T-helper 17 cell (primary cell): Measurements from ENCODE around the gene BMP8B. TPM values are rescaled to one million over a fixed set of nuclear protein-coding genes. Genes with fewer than 3 reads are reported as not detected.
"Not testable (repeated sequence)": the region's sequence is repeated elsewhere in the genome, so short reads cannot be mapped to it uniquely, and the experiment has no call there.

Experiments
- ATAC-seq: fragments of 150-1000 bp; cut with Tn5 transposase; 2 replicates; pipeline ENCODE4 v1.10.0; 2021; ENCODE audit warnings: mild to moderate bottlenecking, moderate library complexity
- DNase-seq, 3 donors: peaks; one replicate each; pipeline versions ENCODE4 v3.0.0 to v3.0.0-alpha.2; 2020 to 2021
- H3K9me3 ChIP-seq: one replicate; pipeline ENCODE4 v1.7.0; 2013; ENCODE audit warnings: low read length, mild to moderate bottlenecking; ENCODE audit not compliant: control insufficient read depth, poor library complexity, severe bottlenecking
- H3K27ac Mint-ChIP-seq: one replicate; pipeline ENCODE4 v1.8.0; 2022; ENCODE audit warnings: mild to moderate bottlenecking, moderate library complexity, mixed read lengths
- H3K27me3 Mint-ChIP-seq: one replicate; pipeline ENCODE4 v1.8.0; 2022; ENCODE audit warnings: mixed read lengths
- H3K36me3 Mint-ChIP-seq: one replicate; pipeline ENCODE4 v1.8.0; 2022; ENCODE audit warnings: low read depth, mixed read lengths
- H3K4me1 Mint-ChIP-seq: one replicate; pipeline ENCODE4 v1.8.0; 2022; ENCODE audit warnings: mild to moderate bottlenecking, mixed read lengths
- H3K4me3 Mint-ChIP-seq: one replicate; pipeline ENCODE4 v1.8.0; 2022; ENCODE audit warnings: mild to moderate bottlenecking, moderate library complexity, mixed read lengths
- total RNA-seq, 4 donors: library from RNA in 2 of 4; stranded (reverse) in 2 of 4; gene quantifications; one replicate each; pipeline ENCODE4 v1.2.3 and lab custom pipeline; 2022 to 2026

Gene BMP8B
- total RNA-seq, 2 donors from 2014 or later: 1.3 TPM; not detected in 1

- peaks cover 5% of the 10 kb centered on the region for H3K27me3 Mint-ChIP-seq
- H3K4me3 Mint-ChIP-seq: no peak overlapping the region
- DNase-seq (peak; percentile 51 to 60 (median 53)), ATAC-seq (peak; percentile 73)
- peaks cover 7% of the 10 kb centered on the region for H3K4me1 Mint-ChIP-seq
- H3K36me3 Mint-ChIP-seq: peaks cover 3% of the 10 kb centered on the region
- H3K27ac Mint-ChIP-seq: no peak overlapping the region
- H3K9me3 ChIP-seq: no peaks in the 10 kb centered on the region
Observed at GRCh38 chr1:39799770-39800470, 11.3 kb upstream of the BMP8B start.

GRCh38 chr1:39798859-39799769, 10.4 kb upstream of the BMP8B start:
- peaks cover 12% of the 10 kb centered on the region for H3K27me3 Mint-ChIP-seq
- not testable (repeated sequence) for H3K4me3 Mint-ChIP-seq, H3K9me3 ChIP-seq, H3K36me3 Mint-ChIP-seq, H3K4me1 Mint-ChIP-seq, H3K27ac Mint-ChIP-seq
- DNase-seq (peak in 2 of 3 donors; percentile 71 to 77), ATAC-seq (peak; percentile 64)

GRCh38 chr1:39795651-39796050, 7.0 kb upstream of the BMP8B start:
- no peaks in the 10 kb centered on the region for H3K9me3 ChIP-seq
- no peak overlapping the region for H3K4me3 Mint-ChIP-seq
- no peak for ATAC-seq
- H3K27me3 Mint-ChIP-seq: peaks cover 31% of the 10 kb centered on the region
- H3K4me1 Mint-ChIP-seq: peaks cover 7% of the 10 kb centered on the region
- DNase-seq: no peak
- H3K27ac Mint-ChIP-seq: no peak overlapping the region
- peaks cover 4% of the 10 kb centered on the region for H3K36me3 Mint-ChIP-seq

GRCh38 chr1:39791838-39792237, 3.2 kb upstream of the BMP8B start:
- no peak overlapping the region for H3K4me3 Mint-ChIP-seq
- H3K4me1 Mint-ChIP-seq: peaks cover 9% of the 10 kb centered on the region
- ATAC-seq (no peak), DNase-seq (no peak)
- H3K27me3 Mint-ChIP-seq: peaks cover 42% of the 10 kb centered on the region
- H3K9me3 ChIP-seq: no peaks in the 10 kb centered on the region
- H3K27ac Mint-ChIP-seq: no peak overlapping the region
- peaks cover 4% of the 10 kb centered on the region for H3K36me3 Mint-ChIP-seq

- peaks cover 9% of the 10 kb centered on the region for H3K4me1 Mint-ChIP-seq
- no peak for ATAC-seq
- H3K27ac Mint-ChIP-seq: no peak overlapping the region
Observed at GRCh38 chr1:39789571-39790110, 976 bp upstream of the BMP8B start.

GRCh38 chr1:39788426-39788757, 273 bp downstream of the BMP8B start:
- no peaks in the 10 kb centered on the region for H3K9me3 ChIP-seq
- peaks cover 36% of the 10 kb centered on the region for H3K27me3 Mint-ChIP-seq
- H3K4me3 Mint-ChIP-seq: no peak overlapping the region
- no peak overlapping the region for H3K27ac Mint-ChIP-seq
- peak; percentile 43 for ATAC-seq
- H3K36me3 Mint-ChIP-seq: peaks cover 4% of the 10 kb centered on the region
- no peak for DNase-seq
- H3K4me1 Mint-ChIP-seq: peaks cover 9% of the 10 kb centered on the region

More at GRCh38 chr1:39789571-39790110, 976 bp upstream of the BMP8B start:
- no peak for DNase-seq
- peaks cover 4% of the 10 kb centered on the region for H3K36me3 Mint-ChIP-seq
- peak overlapping the region; percentile 85 for H3K4me3 Mint-ChIP-seq
- no peaks in the 10 kb centered on the region for H3K9me3 ChIP-seq
- H3K27me3 Mint-ChIP-seq: peaks cover 41% of the 10 kb centered on the region

GRCh38 chr1:39787964-39788363, 701 bp downstream of the BMP8B start:
- not testable (repeated sequence) for H3K4me1 Mint-ChIP-seq, H3K36me3 Mint-ChIP-seq, H3K9me3 ChIP-seq, ATAC-seq, DNase-seq, H3K27ac Mint-ChIP-seq
- H3K4me3 Mint-ChIP-seq: peak overlapping the region; percentile 70
- H3K27me3 Mint-ChIP-seq: peaks cover 35% of the 10 kb centered on the region

GRCh38 chr1:39787468-39787867, 1.2 kb downstream of the BMP8B start:
- Mint-ChIP-seq H3K4me3 (peak overlapping the region; percentile 70), H3K4me1 (peaks cover 4% of the 10 kb centered on the region), H3K36me3 (peaks cover under 1% of the 10 kb centered on the region), H3K27me3 (peaks cover 30% of the 10 kb centered on the region), H3K27ac (no peak overlapping the region)
- ATAC-seq: no peak
- DNase-seq: no peak
- no peaks in the 10 kb centered on the region for H3K9me3 ChIP-seq

GRCh38 chr1:39787108-39787375, 1.6 kb downstream of the BMP8B start:
- Mint-ChIP-seq H3K27me3 (peaks cover 26% of the 10 kb centered on the region), H3K4me3 (peak overlapping the region; percentile 70)
- H3K36me3 Mint-ChIP-seq, H3K4me1 Mint-ChIP-seq, ATAC-seq, H3K9me3 ChIP-seq, DNase-seq, H3K27ac Mint-ChIP-seq: not testable (repeated sequence)

- DNase-seq, H3K27ac Mint-ChIP-seq, H3K4me1 Mint-ChIP-seq, ATAC-seq, H3K4me3 Mint-ChIP-seq, H3K36me3 Mint-ChIP-seq, H3K9me3 ChIP-seq: not testable (repeated sequence)
- peaks cover 26% of the 10 kb centered on the region for H3K27me3 Mint-ChIP-seq
Observed at GRCh38 chr1:39786303-39787107, 2.2 kb downstream of the BMP8B start.

- DNase-seq, H3K9me3 ChIP-seq, H3K4me3 Mint-ChIP-seq, H3K27ac Mint-ChIP-seq, H3K36me3 Mint-ChIP-seq, ATAC-seq, H3K4me1 Mint-ChIP-seq: not testable (repeated sequence)
- H3K27me3 Mint-ChIP-seq: peaks cover 27% of the 10 kb centered on the region
Observed at GRCh38 chr1:39782685-39783084, 6.0 kb downstream of the BMP8B start.

GRCh38 chr1:39782103-39782502, 6.6 kb downstream of the BMP8B start:
- no peak for DNase-seq
- no peaks in the 10 kb centered on the region for H3K4me1 Mint-ChIP-seq
- H3K27me3 Mint-ChIP-seq: peaks cover 21% of the 10 kb centered on the region
- H3K9me3 ChIP-seq: no peaks in the 10 kb centered on the region
- H3K27ac Mint-ChIP-seq: no peak overlapping the region
- no peak overlapping the region for H3K4me3 Mint-ChIP-seq
- ATAC-seq: no peak
- H3K36me3 Mint-ChIP-seq: no peaks in the 10 kb centered on the region

- H3K4me3 Mint-ChIP-seq: no peak overlapping the region
- ATAC-seq (no peak), DNase-seq (no peak)
- H3K9me3 ChIP-seq: no peaks in the 10 kb centered on the region
- H3K4me1 Mint-ChIP-seq: no peaks in the 10 kb centered on the region
- no peaks in the 10 kb centered on the region for H3K36me3 Mint-ChIP-seq
- no peak overlapping the region for H3K27ac Mint-ChIP-seq
- peaks cover 18% of the 10 kb centered on the region for H3K27me3 Mint-ChIP-seq
Observed at GRCh38 chr1:39781349-39781715, 7.3 kb downstream of the BMP8B start.
